Measurements from ENCODE around the gene EVI5.
A peak's percentile ranks its signal among the peaks of the same experiment; 100 is the strongest.

The EVI5 gene

GRCh38 chr1:92505015-92505692 is 279.8 kb downstream of the EVI5 start:
- no peak for DNase-seq

DNA sequence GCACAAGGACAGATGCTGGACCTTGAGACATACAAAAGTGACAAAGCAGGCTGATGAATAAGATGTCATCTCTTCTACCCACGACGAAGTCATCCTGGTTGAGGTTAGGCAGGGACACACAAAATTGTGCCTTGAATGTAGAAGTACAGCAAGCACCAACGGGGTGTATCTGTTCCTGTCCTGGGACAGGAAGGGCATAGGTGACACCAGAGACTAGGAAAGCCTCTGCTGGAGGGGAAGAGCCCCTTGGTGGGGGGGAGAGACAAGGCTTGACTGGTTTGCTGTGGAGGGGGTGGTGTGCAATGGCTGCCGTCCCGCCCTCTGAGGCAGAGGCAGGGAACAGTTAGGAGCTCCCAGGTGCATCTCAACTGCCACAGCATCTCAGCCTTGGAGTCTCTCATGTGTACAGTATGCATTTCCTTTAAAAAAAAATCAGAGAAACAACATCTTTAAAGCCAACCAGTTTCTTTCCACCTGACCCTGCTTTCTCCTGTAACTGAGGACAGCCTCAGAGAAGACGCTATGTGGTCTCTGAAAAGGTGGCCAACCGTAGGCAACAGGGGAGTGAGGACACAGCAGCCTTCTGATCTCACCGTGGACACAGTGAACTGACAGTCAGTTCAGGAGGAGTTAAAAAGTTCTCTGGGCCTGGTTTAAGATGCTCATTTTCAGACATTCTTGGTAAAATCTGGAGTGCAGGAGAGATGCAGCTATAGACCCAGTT is 280.5 kb downstream of the EVI5 start:
- no peak for DNase-seq

DNA sequence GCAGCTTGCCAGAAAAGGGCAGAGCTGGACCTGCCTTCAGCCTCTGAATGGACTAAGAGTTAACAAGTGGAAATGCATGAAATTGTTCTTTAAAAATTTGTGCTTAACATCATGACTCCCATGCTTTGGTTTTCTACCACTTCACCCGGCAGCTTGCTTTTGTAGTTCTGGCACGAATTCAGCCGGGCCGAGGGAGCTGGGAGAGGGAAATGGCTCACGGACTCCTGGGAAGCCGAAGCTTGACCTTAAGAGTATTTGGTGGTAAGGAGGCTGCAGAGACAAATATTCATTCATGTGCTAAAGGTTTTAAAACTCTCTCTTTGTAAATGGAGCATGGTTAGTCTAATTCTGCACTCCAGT is 281.0 kb downstream of the EVI5 start:
- no peak for DNase-seq

DNA sequence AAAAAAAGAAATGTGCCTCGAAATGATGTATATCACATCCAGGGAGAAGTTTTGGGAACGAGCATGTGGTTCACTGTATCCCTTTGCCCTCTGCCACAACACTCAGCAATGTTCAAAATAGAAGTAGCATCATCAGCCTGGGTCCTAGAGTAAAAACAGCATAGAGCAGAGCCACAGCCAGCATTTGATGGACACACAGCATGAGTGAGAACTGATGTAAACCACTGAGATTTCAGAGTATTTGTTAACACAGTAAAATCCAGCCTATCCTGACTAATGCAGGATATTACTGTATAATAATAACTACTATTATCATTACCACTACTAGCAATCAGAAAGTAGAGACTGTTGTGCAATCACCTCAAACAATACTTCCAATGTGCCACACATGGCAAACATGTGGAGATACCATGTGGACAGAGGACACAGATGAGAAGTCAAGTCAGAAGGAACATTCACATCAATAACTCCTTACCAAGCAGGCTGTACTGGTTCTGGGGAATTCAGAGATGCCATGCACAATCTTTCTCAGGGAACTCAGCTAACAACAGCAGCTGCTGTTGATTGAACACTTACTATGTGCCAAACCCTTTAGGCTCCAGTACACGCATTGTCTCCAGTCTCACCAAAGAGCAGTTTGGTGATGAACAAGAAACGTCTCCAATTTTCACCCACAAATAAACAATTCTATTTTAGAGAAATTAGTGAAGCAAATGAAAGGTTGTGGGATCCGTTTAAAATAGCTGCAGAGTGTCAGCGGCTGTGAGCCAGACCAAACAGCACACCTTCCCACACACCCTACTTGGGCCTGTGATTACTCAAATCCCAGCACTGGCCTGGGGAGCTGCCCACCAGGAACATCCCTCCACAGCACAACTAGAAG is 281.6 kb downstream of the EVI5 start:
- no peak for DNase-seq

- peak; percentile 37 for DNase-seq
These were observed 282.7 kb downstream of the EVI5 start for GRCh38 chr1:92502247-92502646.

DNA sequence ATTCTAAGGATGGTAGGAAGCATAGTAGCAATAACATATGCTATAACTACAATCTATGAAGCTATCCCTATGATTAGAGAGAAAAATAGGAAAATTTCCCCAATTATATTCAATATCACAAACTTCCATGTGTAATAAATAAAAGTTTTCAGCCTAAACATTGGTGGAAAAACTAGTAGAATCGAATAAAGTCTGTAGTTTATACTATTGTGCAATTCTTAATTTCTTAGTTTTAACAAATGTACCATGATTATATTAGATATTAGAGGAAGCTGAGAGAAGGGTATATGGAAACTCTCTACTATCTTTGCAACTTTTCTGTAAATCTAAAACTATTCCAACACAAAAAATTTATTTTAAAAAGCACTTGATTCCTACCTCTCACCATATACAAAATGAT is 284.4 kb downstream of the EVI5 start:
- DNase-seq: no peak

GRCh38 chr1:92495392-92496063 is 289.4 kb downstream of the EVI5 start:
- DNase-seq: no peak

- no peak for DNase-seq
These were observed 290.3 kb downstream of the EVI5 start for GRCh38 chr1:92494485-92495141.

DNA sequence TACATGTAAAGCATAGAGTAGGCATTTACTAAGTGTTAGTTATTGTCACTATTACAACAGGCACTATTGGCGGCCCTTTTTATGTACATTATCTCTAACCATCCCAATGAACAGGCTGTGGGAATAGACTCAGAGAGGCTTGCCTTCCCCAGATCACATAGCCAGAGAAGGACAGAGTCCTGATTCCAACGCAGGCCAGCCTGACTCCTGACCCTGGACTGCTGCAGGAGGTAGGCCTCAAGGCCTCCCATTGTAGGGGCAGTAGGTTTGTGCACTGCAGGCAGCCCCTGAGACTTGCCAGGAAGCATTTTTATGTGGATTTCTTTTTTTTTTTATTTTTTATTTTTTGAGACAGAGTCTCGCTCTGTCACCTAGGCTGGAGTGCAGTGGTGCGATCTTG is 291.8 kb downstream of the EVI5 start:
- no peak for DNase-seq

GRCh38 chr1:92488832-92489231 is 296.1 kb downstream of the EVI5 start:
- DNase-seq: peak; percentile 24

DNA sequence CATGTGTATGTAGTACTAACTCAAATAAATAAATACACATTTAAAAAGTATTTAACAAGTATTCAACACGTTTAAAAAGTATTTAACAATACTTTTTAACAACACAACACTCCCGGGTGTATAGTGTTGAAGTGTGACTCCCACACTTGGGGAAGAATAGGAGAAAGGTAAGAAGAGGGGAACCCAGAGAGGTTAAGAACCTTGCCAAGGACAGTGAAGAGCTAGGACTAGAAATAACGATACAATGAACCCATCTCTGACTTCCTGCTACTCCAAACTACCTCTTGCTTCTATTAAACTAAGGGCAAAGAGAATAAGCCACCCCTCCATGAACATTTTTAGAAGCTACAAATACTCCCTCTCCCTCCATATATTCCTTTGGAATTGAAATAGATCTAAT is 296.5 kb downstream of the EVI5 start:
- no peak for DNase-seq

GRCh38 chr1:92487078-92487605 is 297.8 kb downstream of the EVI5 start:
- no peak for DNase-seq

DNA sequence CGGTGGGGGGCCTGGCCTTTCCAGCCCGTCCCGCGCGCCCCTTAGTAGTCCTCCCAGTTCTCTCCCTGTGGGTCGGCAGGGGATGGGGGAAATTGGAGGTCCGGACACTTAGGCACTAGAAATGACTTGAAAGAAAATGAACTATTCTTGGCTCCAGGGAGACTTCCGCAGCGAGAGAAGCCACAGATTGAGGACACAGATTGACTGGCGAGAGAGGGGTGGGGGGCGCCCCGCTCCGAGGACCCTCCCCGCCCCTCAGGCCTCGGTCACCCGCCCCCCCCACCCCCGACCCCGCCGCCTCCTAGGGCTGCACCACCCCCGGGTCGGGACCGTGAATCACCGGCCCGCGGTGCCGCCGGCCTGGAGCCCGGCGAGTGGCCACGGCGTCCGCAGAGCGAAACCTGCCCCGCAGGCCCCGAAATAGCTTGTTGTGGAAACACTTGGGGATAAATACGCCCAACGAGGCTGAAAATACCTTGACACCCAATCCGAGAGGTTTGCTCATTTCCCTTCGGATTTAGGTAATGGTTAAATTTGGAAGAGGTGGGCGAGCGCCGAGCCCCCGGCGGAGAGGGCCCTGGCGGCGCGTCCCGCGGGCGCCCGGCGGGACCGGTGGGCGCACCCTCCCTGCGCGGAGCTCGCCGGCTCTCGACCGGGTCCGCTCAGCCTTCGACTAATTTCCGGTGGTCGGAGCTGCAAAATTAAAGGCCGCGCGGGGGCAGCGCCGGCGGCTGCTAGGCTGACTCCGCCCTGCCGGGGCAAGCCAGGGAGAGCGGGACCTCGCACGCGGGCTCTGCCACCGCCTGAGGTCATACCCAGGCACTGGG is 298.4 kb downstream of the EVI5 start, which contains the start of gene GFI1:
GFI1 (minus strand) TSS at position 675 of the 827 bp plus-strand sequence. CDS start 3,438 bp downstream, outside the sequence.
- DNase-seq: no peak

DNA sequence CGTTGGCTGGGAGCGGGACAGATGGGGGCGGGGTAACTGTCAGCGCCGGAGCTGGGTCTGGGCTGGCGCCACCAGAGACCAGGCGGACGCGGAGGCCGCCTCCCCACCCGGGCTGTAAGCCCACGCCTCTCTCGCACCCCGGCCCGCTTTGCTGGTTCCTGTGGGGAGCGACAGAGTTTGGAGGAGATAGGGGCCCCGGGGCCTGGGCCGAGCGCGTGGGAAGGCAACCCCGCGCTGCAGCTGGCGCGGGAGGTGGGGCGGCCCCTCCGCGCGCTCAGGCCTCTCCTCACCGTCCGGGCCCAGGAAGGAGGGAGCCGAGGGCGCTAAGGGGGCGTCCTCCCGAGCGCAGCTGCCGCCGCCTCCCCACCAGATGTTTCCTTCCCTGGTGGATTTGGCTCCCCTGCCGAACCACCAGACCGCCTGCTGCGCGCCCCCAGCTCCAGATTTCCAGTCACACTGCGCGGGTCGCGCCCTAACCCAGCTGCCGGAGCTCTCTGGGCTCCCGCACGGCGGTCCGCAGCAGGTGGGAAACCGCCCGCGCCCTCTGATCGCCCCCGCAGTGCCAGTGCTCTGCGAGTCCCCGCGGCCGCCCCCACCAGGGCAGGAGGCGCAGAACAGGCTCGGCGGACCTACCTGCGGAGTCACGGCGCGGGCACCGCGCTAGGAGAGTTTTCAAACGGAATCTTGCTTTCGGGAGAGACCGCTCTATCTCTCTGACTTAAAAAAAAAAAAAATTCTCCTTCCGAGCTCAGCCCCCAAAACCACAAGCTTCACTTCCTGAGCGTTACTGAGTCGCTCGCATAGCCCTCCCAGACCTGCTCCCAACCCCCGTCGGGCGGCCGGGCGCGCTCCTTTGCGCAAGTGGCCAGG is 299.3 kb downstream of the EVI5 start:
- DNase-seq: peak; percentile 59

DNA sequence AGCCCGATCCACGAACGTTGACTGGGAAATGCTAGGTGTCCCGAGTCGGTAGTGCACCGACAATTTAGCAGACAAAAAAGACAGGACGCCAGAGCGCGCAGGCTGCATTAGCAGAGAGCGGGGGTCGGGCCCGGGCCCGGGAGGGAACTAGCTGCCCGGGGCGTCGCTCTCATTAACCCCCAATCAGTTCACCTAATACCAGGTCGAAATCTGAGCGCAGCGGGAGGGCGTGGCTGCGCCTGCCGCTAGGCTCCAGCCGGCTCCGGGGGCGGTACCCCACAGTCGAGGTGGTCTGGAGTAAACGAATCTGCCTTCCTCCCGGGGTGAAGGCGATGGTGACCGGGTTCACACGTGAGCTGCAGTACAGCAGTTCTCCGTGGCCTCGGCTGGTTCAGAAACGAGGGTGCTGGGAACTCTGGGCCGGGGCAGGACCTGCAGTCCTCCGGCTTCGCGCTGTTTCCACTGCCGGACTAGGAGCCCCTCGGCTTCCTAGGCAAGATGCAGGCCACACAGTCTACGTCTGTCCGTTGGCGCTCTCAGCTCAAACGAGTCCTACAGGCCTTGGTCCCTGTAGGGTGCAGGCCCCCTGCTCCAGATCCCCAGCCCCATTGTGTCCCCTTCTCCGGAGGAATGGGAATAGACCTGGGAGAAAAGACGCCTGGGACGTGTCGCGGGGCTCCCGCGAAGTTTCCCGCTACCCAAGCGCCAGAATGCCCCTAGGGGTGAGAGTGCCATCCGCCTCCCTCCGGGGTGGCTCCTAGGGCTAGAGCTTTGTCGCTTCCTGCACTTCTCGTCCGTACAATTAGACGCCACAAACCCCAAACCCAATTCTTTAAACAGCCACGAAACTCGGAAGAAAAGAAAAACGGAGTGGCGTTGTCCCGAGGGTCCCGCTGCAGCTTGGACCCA is 300.2 kb downstream of the EVI5 start:
- no peak for DNase-seq

DNA sequence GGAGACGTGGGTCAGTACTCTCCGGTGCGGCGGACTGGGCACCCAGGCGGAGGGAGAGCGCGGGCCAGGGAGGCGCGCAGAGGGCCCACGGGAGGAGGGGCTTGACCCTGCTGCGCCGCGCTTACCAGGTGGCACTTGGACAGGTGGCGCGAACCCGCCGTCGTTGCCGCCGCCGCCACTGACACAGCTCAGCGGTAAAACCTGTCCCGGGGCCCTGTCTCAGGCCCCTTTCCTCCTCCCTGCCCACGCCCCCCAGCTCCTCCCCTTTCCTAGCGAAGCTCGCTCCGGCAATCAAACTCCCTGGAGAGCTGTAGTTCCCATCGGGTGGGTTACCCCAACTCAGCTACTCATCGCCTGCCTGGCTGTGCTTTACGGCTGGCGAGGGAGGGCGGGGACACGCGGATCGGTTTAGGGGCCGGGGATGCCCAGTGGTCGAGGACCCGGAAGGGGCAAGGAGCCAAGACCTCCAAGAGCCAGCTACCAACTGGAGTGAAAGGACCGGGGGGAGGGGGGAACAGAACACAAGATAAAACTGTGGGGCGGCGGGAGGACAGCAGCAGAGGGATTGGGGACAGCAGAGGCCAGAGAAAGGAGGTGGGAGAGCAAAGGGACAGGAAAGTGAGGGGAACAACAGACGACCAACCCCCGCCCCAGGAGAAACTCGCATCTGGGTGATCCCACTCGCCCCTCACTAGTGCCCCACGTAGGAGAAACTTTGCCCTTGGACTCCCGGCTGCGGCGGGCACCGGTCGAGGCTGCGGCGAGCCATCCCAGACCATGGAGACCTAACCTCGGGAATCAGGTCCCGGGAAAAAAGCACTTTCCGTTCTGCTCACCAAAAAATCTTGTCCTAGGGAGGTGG is 301.1 kb downstream of the EVI5 start:
- DNase-seq: no peak

DNA sequence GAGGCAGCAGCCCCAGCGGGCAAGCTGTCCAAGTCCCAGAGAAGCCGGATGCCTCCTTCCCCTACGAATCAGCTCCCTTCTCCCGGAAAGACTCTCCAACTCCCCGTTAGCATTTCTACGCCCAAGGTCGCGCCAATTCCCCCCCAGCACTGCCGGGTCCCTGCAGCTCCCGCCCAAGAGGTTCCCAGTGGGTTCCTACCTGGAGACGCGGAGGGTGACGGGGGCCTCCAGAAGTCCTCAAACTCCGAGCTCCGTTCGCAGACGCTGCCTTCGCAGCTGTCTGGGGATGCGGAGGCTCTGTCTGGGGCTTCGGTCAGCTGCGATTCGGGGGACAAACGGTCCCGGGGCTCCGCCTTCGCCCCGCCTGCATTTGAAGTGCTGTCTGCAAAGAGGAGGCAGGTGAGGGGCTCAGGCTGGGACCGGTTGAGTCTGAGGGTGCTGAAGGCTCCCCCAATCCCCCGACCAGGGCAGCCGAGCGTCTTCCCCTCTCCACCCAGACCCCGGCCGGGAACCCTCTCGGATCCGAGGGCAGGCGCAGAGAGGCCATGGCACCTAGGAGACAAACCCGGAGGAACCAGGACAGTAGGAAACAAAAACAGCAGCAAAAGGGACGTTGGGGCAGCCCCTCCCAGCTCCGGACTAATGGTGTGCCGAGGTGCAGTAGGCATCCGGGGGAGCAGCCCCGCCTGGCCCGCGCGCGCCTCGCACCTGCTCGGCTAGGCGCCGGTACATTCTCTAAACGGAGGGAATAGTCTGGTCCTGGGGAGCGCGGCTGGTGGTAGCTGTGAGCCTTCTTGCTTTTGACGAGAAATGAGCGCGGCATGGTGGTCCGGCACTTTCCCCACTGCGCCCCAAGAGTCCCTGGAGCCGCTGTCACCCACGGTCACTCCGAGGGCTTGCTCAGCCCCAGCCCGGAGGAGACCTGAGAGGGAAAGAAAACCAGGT is 302.0 kb downstream of the EVI5 start:
- no peak for DNase-seq

All from NCI-H226 (cell line).